HepG2 (cell line): Measurements from ENCODE around the gene NEK6. TPM values are rescaled to one million over a fixed set of nuclear protein-coding genes. Genes with fewer than 3 reads are reported as not detected.

Experiments
- ARNTL ChIP-seq: sonication (generic); formaldehyde crosslinking; IDR thresholded peaks from 2 replicates; pipeline ENCODE4 v1.4.0; 2020; ENCODE audit warnings: mild to moderate bottlenecking, missing genetic modification reagents
- BORCS8-MEF2B ChIP-seq: sonication (generic); formaldehyde crosslinking; IDR thresholded peaks from 2 replicates; pipeline ENCODE4 v1.8.0; 2022; ENCODE audit warnings: mild to moderate bottlenecking, missing genetic modification reagents
- HES4 ChIP-seq: sonication (generic); formaldehyde crosslinking; IDR thresholded peaks from 2 replicates; pipeline ENCODE4 v1.9.0; 2021; ENCODE audit warnings: mild to moderate bottlenecking, missing genetic modification reagents, borderline replicate concordance
- HMGXB3 ChIP-seq: sonication (generic); formaldehyde crosslinking; IDR thresholded peaks from 2 replicates; pipeline ENCODE4 v1.4.0; 2020; ENCODE audit warnings: missing genetic modification reagents, borderline replicate concordance
- KMT2B ChIP-seq: IDR thresholded peaks from 2 replicates; pipeline ENCODE4 v1.6.1; 2016; ENCODE audit warnings: missing genetic modification reagents, missing compliant biosample characterization
- LCORL ChIP-seq, 2 experiments: fragments of 450-650 bp in 1 of 2; sonication (generic) in 1 of 2; formaldehyde crosslinking in 1 of 2; IDR thresholded peaks; 2 replicates each; pipeline versions ENCODE4 v1.5.0 to v1.6.1; 2017 to 2020; ENCODE audit warnings: antibody characterized with exemption in 1 of 2, missing genetic modification reagents in 1 of 2
- MTA1 ChIP-seq: sonication (generic); formaldehyde crosslinking; IDR thresholded peaks from 2 replicates; pipeline ENCODE4 v1.4.0; 2020; ENCODE audit warnings: missing genetic modification reagents, mild to moderate bottlenecking, borderline replicate concordance
- MXD1 ChIP-seq: sonication (generic); formaldehyde crosslinking; IDR thresholded peaks from 2 replicates; pipeline ENCODE4 v1.4.0; 2020; ENCODE audit warnings: mild to moderate bottlenecking, missing genetic modification reagents
- MYC ChIP-seq: sonication (generic); formaldehyde crosslinking; IDR thresholded peaks from 2 replicates; pipeline ENCODE4 v1.9.0; 2021; ENCODE audit warnings: missing genetic modification reagents, borderline replicate concordance
- NRL ChIP-seq: sonication (generic); formaldehyde crosslinking; IDR thresholded peaks from 2 replicates; pipeline ENCODE4 v1.5.0; 2020; ENCODE audit warnings: missing genetic modification reagents, mild to moderate bottlenecking, moderate library complexity, borderline replicate concordance
- PCBP1 ChIP-seq: fragments of 200-400 bp; formaldehyde crosslinking; IDR thresholded peaks from 2 replicates; pipeline ENCODE4 v1.6.1; 2017; ENCODE audit warnings: mild to moderate bottlenecking, low read depth, low read length, borderline replicate concordance
- POLR2A ChIP-seq, 2 experiments: IDR thresholded peaks; 2 replicates each; pipeline ENCODE4 v1.6.1; 2011; ENCODE audit warnings: low read depth in 2 of 2, low read length in 2 of 2, mild to moderate bottlenecking in 1 of 2, moderate library complexity in 1 of 2; ENCODE audit not compliant: insufficient read depth in 1 of 2
- POLR2G ChIP-seq: fragments of 200-400 bp; formaldehyde crosslinking; IDR thresholded peaks from 2 replicates; pipeline ENCODE4 v1.6.1; 2018; ENCODE audit warnings: mild to moderate bottlenecking, low read depth, low read length, moderate library complexity
- ZBTB20 ChIP-seq: sonication (generic); formaldehyde crosslinking; IDR thresholded peaks from 2 replicates; pipeline ENCODE4 v1.8.1; 2023; ENCODE audit warnings: missing genetic modification reagents, low read depth, mild to moderate bottlenecking, borderline replicate concordance
- ZBTB34 ChIP-seq: sonication (generic); formaldehyde crosslinking; IDR thresholded peaks from 2 replicates; pipeline ENCODE4 v1.8.0; 2022; ENCODE audit warnings: mild to moderate bottlenecking, missing genetic modification reagents
- ZC3H13 ChIP-seq: sonication (generic); formaldehyde crosslinking; IDR thresholded peaks from 2 replicates; pipeline ENCODE4 v1.8.1; 2023; ENCODE audit warnings: mild to moderate bottlenecking, missing genetic modification reagents, moderate library complexity
- ZFX ChIP-seq: sonication (generic); formaldehyde crosslinking; IDR thresholded peaks from 2 replicates; pipeline ENCODE4 v1.4.0; 2020; ENCODE audit warnings: mild to moderate bottlenecking, low read depth, missing genetic modification reagents, moderate library complexity
- ZFYVE20 ChIP-seq: sonication (generic); formaldehyde crosslinking; IDR thresholded peaks from 2 replicates; pipeline ENCODE4 v1.8.0; 2023; ENCODE audit warnings: low read depth, mild to moderate bottlenecking, moderate library complexity, missing genetic modification reagents, borderline replicate concordance
- ZKSCAN1 ChIP-seq: fragments of 150-350 bp; IDR thresholded peaks from 2 replicates; pipeline ENCODE4 v1.6.1; 2014; ENCODE audit warnings: low read length
- ZNF577 ChIP-seq: sonication (generic); formaldehyde crosslinking; IDR thresholded peaks from 2 replicates; pipeline ENCODE4 v1.4.0; 2020; ENCODE audit warnings: mild to moderate bottlenecking, low read depth, missing genetic modification reagents, borderline replicate concordance
- ZNF891 ChIP-seq: sonication (generic); formaldehyde crosslinking; IDR thresholded peaks from 2 replicates; pipeline ENCODE4 v1.5.0; 2020; ENCODE audit warnings: mild to moderate bottlenecking, missing genetic modification reagents
- polyA plus RNA-seq, 8 experiments: library from polyadenylated mRNA; depleted of rRNA in 3 of 8; stranded (reverse) in 7 of 8; unstranded in 1 of 8; fragments of >200 nt; fragmentation: Illumina TruSeq in 4 of 8; extraction: Trizol in 4 of 8; gene quantifications; 2 replicates each; pipeline versions ENCODE4 v1.2.1 to v1.2.3, GENCODE V29; 2011 to 2016; ENCODE audit warnings: low read depth in 4 of 8, missing spikeins in 1 of 8, mixed read lengths in 1 of 8; ENCODE audit not compliant: insufficient read depth in 1 of 8
- total RNA-seq, 5 experiments: library from RNA; depleted of rRNA; stranded (reverse); fragments of >200 nt; fragmentation: Illumina TruSeq; extraction: Trizol; gene quantifications; 2 replicates each; pipeline ENCODE4 v1.2.3, GENCODE V29; 2016; ENCODE audit warnings: low read depth in 1 of 5

Gene NEK6
- total and polyA plus RNA-seq, 2 of the 13 experiments (the other 11 are each of a cell fraction or from before 2014, with no cell fraction given) = 30.4 to 119 TPM

GRCh38 chr9:124257844-124258606 is at the start of gene NEK6 (continued):
- no peak for TF ChIP-seq ZNF891 (CRISPR knock-in tag)
- peak; percentile 82; the same call in 1 of the 2 replicates for TF ChIP-seq MXD1 (CRISPR knock-in tag)
- peak in 1 of 2 experiments; percentile 14; a peak in 1 of 4 replicates for TF ChIP-seq POLR2A (IDR thresholded peaks at IDR 0.05; ENCODE audit: insufficient read depth in 1 of 2, low read depth in 2 of 2, low read length in 2 of 2)
- peak; percentile 54; the same call in 1 of the 2 replicates for TF ChIP-seq ARNTL (CRISPR knock-in tag)
- no peak for TF ChIP-seq ZNF577
- TF ChIP-seq ZFX (CRISPR knock-in tag) = no peak
- TF ChIP-seq POLR2G = 0 out of 2 replicates have a peak, but pooled peaks have one; percentile 24
- peak; percentile 22; the same call in 1 of the 2 replicates for TF ChIP-seq ZBTB20 (CRISPR knock-in tag)
- TF ChIP-seq LCORL (IDR thresholded peaks at IDR 0.05) = no peak
- no peak for TF ChIP-seq LCORL (CRISPR knock-in tag; IDR thresholded peaks at IDR 0.05)
- TF ChIP-seq ZBTB34 (CRISPR knock-in tag) = 0 out of 2 replicates have a peak, but pooled peaks have one; percentile 40
- TF ChIP-seq NRL (CRISPR knock-in tag) = no peak
- TF ChIP-seq ZC3H13 (CRISPR knock-in tag) = no peak; the same call in 1 of the 2 replicates
- no peak for TF ChIP-seq HES4
- no peak for TF ChIP-seq ZKSCAN1
- no peak; the same call in 1 of the 2 replicates for TF ChIP-seq MTA1 (CRISPR knock-in tag)
- no peak for TF ChIP-seq KMT2B (CRISPR knock-in tag)
- TF ChIP-seq ZFYVE20 (CRISPR knock-in tag) = 0 out of 2 replicates have a peak, but pooled peaks have one; percentile 57
- 0 out of 2 replicates have a peak, but pooled peaks have one; percentile 55 for TF ChIP-seq BORCS8-MEF2B (CRISPR knock-in tag)
- no peak for TF ChIP-seq HMGXB3 (CRISPR knock-in tag)
- TF ChIP-seq PCBP1 = peak; percentile 53; the same call in 1 of the 2 replicates
- TF ChIP-seq MYC (CRISPR knock-in tag) = peak; percentile 84
